Amniotic epithelial cell (primary cell): ENCODE results near the gene SLC49A3.
"Not testable (repeated sequence)": the region's sequence is repeated elsewhere in the genome, so short reads cannot be mapped to it uniquely, and the experiment has no call there.

Source experiments
- DNase-seq: peaks from one replicate; pipeline ENCODE4 v3.0.0-alpha.2; 2010; ENCODE audit warnings: low read depth

SLC49A3 gene

GRCh38 chr4:688854-689681 lies at the start of gene SLC49A3:
Gene SLC49A3, minus strand, starts transcription at chr4:689151. Its CDS starts 24 bp downstream, at chr4:689127.
- no peak for DNase-seq

DNA sequence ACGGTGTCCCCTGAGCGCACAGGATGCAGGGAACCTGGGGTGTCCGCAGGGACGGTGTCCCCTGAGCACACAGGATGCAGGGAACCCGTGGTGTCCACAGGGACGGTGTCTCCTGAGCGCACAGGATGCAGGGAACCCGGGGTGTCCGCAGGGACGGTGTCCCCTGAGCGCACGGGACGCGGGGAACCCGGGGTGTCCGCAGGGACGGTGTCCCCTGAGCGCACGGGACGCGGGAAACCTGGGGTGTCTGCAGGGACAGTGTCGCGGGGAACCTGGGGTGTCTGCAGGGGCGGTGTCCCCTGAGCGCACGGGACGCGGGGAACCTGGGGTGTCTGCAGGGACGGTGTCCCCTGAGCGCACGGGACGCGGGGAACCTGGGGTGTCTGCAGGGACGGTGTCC lies 47.6 kb upstream of the SLC49A3 start:
- not testable (repeated sequence) for DNase-seq

- no peak for DNase-seq
Measured at GRCh38 chr4:735583-735982, 46.6 kb upstream of the SLC49A3 start.

DNA sequence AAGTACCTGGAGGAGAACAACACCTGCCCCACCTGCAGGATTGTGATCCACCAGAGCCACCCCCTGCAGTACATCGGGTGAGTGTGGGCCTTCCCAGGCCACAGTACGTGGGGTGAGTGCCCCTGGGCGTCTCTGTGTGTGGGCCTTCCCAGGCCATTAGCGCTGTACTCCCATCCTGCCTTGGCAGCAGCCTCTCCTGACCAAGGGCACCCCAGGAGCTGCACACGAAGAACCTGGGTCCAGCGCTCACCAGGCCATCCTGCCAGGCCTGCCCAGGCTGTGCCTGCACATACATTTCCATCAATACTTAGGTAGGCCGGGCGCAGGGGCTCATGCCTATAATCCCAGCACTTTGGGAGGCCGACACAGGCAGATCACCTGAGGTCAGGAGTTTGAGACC lies 46.0 kb upstream of the SLC49A3 start:
- DNase-seq = no peak

- no peak for DNase-seq
Measured at GRCh38 chr4:734075-734474, 45.1 kb upstream of the SLC49A3 start.

GRCh38 chr4:733631-733980 lies 44.7 kb upstream of the SLC49A3 start:
- DNase-seq = no peak

GRCh38 chr4:732911-733630 lies 44.1 kb upstream of the SLC49A3 start:
- DNase-seq = no peak

DNA sequence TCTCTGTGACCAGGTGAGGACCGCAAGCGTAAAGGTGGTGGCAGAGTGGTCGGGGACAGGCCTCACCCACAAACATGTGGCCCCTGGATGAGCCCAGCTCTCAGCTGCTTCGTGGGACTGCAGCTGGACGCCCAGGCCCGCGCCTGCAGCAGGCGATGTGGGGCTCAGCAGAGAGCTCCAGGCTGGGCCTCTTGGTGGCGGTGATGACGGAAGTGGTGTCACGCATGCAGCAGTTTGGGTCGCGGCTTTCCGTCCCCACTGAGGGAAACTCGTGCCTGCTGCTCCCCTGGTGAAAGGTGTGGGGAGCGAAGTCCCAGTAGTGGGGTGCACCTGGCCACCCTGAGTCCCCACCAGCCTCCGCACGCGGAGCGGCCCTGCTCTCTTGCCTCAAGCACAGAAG lies 43.5 kb upstream of the SLC49A3 start:
- DNase-seq = no peak

- not testable (repeated sequence) for DNase-seq
Measured at GRCh38 chr4:731954-732353, 43.0 kb upstream of the SLC49A3 start.

- DNase-seq = not testable (repeated sequence)
Measured at GRCh38 chr4:730946-731904, 42.3 kb upstream of the SLC49A3 start.

DNA sequence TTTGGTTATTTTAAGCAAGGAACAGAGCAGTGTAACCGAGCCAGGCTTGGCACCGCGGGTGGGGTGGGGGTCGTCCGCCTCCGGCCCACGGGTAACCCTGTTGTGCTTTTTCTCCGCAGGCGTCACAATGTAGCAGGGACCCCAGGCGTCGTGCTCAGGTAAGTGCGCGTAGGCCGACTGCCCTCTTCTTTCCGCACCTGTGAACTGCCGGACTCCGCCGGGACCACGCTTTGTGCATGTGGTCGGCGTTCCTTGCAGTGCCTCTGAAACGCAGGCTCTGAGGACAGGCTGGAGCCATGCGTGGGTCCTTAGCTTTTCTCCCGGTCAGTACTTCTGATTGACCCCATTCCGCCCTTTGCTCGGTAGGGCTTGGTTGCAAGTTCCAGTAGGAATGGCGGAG lies 41.6 kb upstream of the SLC49A3 start:
- no peak for DNase-seq

DNA sequence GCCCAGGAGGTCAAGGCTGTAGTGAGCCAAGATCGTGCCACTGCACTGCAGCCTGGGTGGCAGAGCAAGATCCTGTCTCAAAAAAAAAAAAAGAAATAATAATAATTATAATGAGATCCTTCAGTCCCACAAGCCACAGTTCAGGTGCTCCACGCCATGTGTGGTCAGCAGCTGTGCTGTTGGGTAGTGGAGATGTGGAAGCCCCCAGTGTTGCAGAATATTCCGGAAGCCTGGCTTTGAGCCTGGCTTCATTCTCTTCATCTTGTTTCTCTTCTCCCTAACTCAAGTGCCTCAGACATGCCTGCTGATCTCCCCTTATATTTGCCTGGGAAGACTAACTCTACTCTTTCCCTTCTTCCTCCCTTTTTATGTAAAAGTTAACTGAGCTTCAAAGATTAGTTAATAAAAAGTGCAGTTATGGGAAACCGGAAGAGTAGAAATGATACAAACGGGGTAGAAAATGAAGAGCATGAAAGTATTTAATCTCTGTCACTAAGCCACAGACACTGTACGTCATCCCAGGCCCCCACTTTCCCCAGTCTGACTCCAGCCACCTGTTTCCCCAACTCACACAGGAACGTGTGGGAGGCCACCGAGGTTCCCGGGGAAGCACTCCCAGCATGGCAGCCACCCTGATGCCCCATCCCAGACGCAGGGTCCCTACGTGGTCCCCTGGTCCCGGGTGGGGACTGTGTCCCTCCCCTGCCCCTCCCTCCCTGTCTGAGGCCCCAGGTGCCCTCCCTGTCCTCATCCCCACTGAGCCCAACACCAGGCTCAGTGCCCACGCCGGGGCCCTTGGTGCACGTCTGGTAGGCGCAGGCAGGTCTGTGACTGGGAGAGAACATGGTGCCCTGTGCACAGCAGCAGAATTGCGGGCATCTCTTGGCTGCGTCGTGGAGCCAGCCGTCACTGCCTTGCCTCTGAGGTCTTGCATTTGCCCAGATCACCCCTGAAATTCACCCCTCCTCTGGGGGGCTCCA lies 40.7 kb upstream of the SLC49A3 start:
- DNase-seq = no peak

DNA sequence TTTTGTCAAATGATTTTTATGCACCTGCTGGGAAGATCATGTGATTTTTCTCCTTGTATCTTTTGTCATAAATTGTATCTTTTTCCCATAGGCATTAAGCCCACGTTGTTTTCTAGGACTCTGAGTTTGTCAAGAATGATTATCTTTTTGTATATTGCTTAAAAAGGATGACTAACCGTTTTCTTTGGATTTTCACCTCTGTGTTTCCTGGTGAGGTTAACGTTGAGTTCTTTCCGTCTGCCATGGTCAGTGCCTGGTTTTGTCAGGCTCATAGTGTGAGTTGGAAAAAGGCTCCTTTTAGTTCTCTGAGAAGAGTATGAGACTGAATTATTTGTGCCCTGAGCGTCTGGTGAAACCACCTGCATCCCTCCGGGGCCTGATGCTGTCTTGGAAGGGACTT lies 38.6 kb upstream of the SLC49A3 start:
- DNase-seq = peak; percentile 59

GRCh38 chr4:726838-727237 lies 37.9 kb upstream of the SLC49A3 start:
- no peak for DNase-seq

DNA sequence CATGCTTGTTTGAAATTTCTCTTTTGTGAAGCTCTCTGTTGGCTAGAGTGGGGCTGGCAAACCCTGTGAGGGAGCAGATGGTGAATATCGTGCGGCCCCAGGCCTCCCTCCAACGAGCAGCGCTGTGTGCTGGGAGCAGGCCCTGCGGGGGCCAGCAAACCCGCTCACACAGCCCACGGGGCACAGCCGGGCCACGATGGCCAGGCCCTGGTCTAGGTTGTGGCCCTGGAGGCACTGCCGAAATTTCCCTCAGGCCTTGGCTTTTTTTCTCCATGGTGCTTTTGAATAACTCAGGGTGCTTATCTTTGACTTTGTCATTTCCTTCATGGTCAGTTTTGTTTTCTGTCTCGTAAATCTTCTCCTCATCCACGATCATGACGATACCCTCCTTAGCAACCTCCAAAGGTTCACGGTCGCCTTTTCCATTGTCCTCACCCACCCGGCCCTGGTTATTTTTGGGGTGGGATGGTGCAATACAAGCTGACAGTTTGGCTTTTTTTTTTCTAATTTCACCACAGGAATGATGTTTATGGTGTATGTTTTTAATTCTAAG lies 37.4 kb upstream of the SLC49A3 start:
- peak; percentile 61 for DNase-seq

- no peak for DNase-seq
Measured at GRCh38 chr4:725391-726234, 36.7 kb upstream of the SLC49A3 start.

GRCh38 chr4:723751-724530 lies 35.0 kb upstream of the SLC49A3 start:
- peak; percentile 73 for DNase-seq

DNA sequence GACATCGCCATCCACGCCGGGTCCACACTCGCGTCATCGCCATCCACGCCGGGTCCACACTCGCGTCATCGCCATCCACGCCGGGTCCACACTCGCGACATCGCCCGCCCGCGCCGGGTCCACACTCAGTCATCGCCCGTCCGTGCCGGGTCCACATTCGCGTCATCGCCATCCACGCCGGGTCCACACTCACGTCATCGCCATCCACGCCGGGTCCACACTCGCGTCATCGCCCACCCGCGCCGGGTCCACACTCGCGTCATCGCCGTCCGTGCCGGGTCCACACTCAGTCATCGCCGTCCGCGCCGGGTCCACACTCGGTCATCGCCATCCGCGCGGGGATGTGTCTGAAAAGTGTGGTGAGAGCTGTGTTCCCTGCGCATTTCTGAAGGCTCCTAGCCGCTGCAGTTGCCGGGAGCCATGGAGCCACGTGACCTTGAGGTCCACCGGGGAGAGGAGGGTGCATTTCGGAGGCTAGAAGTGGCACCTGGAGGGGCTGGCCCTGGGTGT lies 34.0 kb upstream of the SLC49A3 start:
- DNase-seq = no peak
